Activated naive CD8-positive, alpha-beta T cell treated with anti-CD3 and anti-CD28 coated beads, Interleukin-2, amount 50 U/mL, for 16 hours (primary cell): Measurements from ENCODE around the gene PAM.
"Not testable (repeated sequence)": the region's sequence is repeated elsewhere in the genome, so short reads cannot be mapped to it uniquely, and the experiment has no call there.

Source experiments
- DNase-seq: peaks from one replicate; pipeline ENCODE4 v3.0.0-alpha.2; 2020; ENCODE audit warnings: low read depth, low spot score

PAM gene

GRCh38 chr5:102751903-102752376 lies 3.2 kb upstream of the PAM start:
- not testable (repeated sequence) for DNase-seq

GRCh38 chr5:102753889-102754766 lies 977 bp upstream of the PAM start:
- DNase-seq = no peak

GRCh38 chr5:102755686-102756371 lies 724 bp downstream of the PAM start:
- DNase-seq = peak; percentile 29

GRCh38 chr5:102758576-102758975 lies 3.5 kb downstream of the PAM start:
- no peak for DNase-seq

- DNase-seq = no peak
Measured at GRCh38 chr5:102759289-102759688, 4.2 kb downstream of the PAM start.

- DNase-seq = no peak
Measured at GRCh38 chr5:102759700-102760099, 4.6 kb downstream of the PAM start.

- no peak for DNase-seq
Measured at GRCh38 chr5:102760815-102761214, 5.7 kb downstream of the PAM start.

- no peak for DNase-seq
Measured at GRCh38 chr5:102762095-102762534, 7.0 kb downstream of the PAM start.

- no peak for DNase-seq
Measured at GRCh38 chr5:102762562-102763227, 7.6 kb downstream of the PAM start.

- no peak for DNase-seq
Measured at GRCh38 chr5:102763734-102764133, 8.6 kb downstream of the PAM start.

- DNase-seq = no peak
Measured at GRCh38 chr5:102764381-102765004, 9.4 kb downstream of the PAM start.

GRCh38 chr5:102765350-102765749 lies 10.2 kb downstream of the PAM start:
- no peak for DNase-seq

- DNase-seq = no peak
Measured at GRCh38 chr5:102766295-102767090, 11.4 kb downstream of the PAM start.

- no peak for DNase-seq
Measured at GRCh38 chr5:102767862-102768261, 12.8 kb downstream of the PAM start.

- no peak for DNase-seq
Measured at GRCh38 chr5:102770803-102771202, 15.7 kb downstream of the PAM start.

GRCh38 chr5:102771435-102771834 lies 16.3 kb downstream of the PAM start:
- no peak for DNase-seq

- no peak for DNase-seq
Measured at GRCh38 chr5:102772273-102772672, 17.2 kb downstream of the PAM start.

- no peak for DNase-seq
Measured at GRCh38 chr5:102773133-102773532, 18.0 kb downstream of the PAM start.

- DNase-seq = not testable (repeated sequence)
Measured at GRCh38 chr5:102775756-102776155, 20.7 kb downstream of the PAM start.

- DNase-seq = no peak
Measured at GRCh38 chr5:102777099-102777498, 22.0 kb downstream of the PAM start.

GRCh38 chr5:102778478-102778877 lies 23.4 kb downstream of the PAM start:
- DNase-seq = no peak
